GM19372 (cell line): ENCODE measurements around the gene MFAP3.
"Not testable (repeated sequence)": the region's sequence is repeated elsewhere in the genome, so short reads cannot be mapped to it uniquely, and the experiment has no call there.

Source experiments
- ATAC-seq: cut with Tn5 transposase; IDR thresholded peaks from one replicate; pipeline ENCODE4 v1.9.1; 2021; ENCODE audit warnings: mild to moderate bottlenecking, low read depth, moderate library complexity; ENCODE audit not compliant: unreplicated experiment

MFAP3 gene

DNA sequence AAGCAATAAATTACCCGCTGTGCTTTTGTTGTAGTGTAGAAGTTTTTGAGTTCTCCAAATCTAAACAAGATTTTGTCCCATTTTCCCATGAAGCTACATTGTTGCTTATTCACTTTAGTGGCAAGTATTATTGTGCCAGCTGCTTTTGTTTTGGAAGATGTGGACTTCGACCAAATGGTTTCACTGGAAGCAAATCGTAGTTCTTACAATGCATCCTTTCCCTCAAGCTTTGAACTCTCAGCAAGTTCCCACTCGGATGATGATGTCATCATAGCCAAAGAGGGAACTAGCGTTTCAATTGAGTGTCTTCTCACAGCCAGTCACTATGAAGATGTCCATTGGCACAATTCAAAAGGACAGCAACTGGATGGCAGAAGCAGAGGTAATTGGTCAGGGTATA, 10.9 kb downstream of the MFAP3 start:
- ATAC-seq: no peak

DNA sequence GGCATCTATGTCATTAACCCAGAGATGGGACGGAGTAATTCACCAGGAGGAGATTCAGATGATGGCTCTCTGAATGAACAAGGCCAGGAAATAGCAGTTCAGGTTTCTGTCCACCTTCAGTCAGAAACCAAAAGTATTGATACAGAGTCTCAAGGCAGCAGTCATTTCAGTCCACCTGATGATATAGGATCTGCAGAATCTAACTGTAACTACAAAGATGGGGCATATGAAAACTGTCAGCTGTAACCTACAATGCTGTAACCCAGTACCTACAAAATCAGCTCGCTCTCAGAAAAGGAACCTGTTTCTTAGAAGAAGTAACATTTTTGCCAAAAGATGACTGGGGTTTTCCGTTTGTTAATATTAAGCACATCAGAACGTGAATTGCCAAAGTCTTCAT, 14.7 kb downstream of the MFAP3 start:
- ATAC-seq: no peak

DNA sequence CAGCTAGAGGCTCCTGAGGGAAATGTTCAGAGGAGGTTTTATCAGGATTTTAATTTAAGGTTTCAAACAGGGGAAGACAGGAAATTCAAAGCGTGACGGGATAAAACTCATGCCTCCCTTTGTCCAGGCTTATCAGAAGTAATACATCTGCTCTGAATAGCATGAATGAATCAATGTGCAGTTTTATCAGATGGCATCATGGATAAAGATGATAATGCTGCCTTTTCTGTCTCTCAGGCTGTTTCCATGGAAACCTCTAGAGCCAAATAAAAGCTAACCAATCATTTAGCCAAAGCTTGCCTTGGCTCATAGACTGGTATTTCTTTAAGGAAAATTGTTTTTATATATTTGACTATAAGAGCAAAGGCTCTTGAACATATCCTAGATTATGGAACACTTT, 16.4 kb downstream of the MFAP3 start:
- ATAC-seq: no peak

DNA sequence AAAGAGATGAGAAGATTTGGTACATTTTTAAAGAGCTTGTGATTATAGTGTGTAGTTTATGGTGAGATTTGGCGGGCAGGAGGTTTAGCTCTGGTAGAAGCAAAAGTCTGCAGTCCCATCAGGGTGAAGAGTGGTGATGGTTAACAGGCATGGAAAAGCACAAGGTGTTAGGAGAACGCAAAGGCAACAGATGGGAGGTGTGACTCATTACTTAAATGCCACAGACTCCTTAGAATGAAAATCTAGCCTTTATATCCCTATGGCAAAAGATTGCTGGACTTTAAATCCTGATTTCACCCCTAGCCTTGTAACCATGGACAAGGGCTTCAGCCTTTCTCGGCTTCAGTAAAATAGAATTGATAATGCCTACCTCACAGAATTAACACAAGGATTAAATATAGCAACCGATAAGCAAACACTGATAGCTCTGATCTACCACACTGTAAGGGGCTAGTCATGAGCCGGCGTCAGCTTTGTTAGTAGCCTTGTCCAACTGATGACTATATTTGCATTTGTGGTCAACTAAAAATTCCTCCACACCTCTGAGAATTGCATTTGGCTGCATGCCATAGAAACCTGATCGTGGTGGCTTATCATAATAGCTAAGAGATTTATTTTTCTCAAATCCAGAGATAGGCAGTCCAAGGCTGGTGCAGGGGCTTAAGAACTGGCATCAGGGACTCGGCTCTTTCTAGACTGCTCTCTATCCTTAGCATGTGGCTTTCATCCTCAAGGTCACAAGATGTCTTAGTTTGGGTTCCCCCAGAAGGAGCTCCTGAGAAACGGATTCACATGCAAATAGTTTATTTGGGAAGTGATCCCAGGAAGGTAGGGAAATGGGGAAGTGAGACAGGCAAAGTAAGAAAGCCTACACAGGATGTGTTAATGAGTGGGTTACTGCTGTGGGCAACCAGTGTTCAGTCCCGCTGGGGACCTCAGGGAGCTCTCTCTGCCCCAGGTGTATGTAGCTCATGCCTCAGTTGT, 19.6 kb downstream of the MFAP3 start:
- peak; percentile 65 for ATAC-seq

DNA sequence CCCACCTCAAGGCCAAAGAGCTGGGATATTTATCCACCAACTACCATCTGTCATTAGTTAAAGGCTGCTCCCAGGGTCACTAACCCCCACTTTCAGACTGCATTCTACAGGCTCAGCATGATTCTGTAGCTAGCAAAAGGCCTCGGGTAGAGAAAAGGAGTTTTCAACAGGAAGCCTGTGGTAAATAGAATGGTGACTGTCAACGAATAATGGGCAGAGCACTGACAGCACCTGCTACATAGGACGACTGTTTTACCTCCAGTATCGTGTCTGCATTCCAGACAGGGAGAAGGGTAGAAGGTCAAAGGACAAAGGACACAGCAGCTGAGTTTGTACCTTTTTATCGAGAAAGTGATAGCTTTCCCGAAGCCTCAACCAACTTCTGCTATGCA, 20.3 kb downstream of the MFAP3 start:
- peak; percentile 57 for ATAC-seq

DNA sequence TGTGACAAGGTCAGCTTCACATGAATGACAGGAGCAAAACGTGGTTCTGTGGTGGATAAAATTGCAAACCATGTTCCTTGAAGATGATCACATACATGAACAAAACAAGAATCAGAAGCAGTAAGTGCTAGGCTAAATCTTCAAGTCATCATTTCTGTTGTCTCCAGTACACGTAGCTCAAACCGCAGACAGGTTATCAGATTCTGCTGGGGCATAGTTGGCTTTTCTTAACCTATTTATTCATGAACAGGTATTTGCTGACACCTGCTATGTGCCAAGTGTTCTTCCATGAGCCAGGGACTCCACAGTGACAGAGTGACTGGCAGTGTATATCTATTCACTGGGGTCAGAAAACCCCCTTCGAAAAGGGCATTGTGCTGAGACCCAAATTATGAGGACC, 20.8 kb downstream of the MFAP3 start:
- ATAC-seq: no peak

DNA sequence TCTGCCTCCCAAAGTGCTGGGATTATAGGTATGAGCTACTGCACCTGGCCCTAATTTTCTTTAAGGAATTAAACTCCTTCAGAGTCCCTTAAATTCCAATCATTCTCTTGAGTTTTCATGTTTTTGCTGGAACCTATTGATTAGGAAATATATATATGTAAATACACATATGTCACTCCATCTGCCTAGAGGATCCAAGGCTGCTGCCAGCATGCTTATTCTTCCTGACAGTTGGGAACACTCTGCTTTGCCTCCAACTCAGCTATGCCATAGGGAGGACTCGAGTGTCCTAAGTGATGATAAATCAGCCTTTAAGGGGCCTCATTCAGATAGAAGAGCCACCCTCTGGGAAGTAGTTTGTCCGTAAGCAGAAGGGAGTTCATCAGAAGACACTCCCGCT, 21.8 kb downstream of the MFAP3 start:
- no peak for ATAC-seq

DNA sequence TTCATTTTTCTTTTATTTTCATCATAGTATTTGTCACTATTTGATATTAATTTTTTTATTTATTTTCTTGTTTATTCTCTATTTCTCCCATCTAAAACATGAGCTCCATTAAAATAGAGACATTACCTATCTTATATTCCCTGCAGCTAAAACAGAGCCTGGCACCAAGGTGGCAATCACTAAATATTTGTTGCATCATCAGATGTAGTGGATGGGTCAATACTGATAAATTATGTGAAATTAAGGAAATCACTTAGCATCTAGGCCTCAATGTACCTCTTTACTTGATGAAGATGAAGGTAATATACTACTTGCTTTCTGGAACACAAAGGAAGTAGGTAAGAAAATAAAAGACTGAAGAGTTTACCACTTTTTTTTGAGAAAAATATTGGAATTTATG, 24.6 kb downstream of the MFAP3 start:
- no peak for ATAC-seq

DNA sequence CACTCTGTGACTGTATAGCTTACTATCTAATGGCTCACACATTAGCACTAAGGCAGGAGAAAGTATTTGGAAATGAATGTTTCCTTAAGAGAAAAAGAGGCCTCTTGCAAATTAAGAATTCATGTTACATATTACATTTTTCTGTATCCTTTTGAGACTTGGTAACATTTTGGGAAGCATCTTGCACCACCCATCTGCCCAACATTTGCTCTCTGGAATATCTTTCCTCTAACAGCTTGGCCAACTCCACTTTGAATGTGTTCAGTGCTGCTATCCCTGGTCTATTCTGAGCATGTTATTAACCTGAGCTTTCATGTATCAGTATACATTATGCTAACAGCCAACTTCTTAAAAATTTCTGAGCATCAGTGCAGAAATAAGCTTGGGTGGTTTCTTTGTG, 27.2 kb downstream of the MFAP3 start:
- no peak for ATAC-seq

DNA sequence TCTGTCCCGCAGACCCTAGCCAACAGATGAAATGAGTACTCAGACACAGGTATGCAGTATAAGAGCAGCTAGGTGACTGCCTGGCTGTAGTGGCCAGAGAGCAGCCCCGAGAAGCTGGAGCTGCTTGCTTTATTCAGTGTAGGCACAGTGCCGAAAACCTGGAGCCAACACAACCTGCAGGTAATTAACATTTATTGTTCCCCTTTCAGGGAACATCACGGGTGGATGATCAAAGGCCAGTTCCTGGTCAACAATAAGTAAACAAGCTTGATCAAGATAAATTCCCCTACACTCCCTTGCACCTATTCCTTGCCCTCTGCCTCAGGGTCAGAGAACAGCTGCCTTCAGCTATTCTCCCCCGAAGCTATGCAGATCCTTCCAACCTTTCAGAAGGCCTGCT, 31.1 kb downstream of the MFAP3 start:
- ATAC-seq: not testable (repeated sequence)

DNA sequence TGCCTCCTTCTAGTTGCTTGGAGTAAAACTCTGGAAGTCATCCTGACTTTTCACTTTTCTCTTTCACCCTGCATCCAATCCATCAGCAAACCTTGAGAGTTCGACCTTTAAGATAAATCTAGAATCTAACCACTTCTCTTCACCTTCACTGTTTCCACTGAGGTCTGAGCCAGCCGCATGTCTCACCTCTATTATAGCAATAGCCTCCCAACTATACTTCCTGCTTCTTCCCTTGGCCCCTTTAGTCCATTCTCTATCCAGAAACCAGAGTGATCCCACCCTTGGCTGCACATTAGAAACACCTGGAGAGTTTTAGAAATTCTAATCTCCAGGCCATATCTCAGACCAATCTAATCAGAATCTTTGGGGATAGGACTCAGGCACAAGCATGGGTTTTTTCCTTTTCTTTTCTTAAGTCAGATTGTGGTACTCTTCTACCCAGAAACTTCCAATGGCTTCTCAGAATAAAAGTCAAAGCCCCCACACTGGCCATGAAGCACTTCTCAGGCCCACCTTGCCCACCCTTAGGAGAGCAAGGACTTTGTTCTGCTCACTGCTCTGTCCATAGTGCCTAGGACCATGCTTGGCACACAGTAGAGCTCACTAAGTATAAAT, 33.1 kb downstream of the MFAP3 start:
- ATAC-seq: peak; percentile 23

DNA sequence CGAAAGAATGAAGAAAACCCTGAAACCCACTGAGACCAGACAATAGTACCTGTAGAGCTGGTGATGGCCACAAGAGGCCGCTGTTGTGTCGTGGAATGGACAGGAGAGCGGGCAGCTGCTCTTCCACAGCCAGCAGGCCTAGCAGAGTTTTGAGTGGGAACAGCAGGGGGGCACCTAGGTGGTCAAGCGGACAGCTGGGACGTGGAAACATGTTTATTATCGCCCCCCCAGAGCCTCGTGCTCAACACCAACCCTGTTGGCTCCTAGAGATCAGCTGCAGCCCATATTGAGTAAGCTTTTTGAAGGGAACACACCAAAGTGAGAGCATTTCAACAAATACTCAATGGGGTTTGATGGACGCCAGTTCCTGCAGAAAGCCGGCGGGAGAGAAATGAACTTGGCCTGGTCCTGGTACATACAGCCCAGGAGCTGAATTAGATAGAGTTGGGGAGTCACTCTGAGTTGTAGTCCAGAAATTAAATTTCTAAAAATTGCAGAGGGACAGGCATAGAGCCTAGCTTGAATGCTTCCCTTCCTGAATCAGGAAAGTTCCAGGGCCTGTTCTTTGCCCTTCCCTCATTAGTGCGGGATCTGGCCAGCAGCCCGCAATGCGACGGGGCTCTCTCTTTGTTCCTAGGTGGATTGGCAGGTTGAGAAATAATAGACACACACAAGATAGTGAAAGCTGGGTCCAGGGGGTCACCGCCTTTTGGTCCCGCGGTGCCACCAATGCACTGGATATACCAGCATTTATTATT, 33.8 kb downstream of the MFAP3 start:
- ATAC-seq: peak; percentile 98

DNA sequence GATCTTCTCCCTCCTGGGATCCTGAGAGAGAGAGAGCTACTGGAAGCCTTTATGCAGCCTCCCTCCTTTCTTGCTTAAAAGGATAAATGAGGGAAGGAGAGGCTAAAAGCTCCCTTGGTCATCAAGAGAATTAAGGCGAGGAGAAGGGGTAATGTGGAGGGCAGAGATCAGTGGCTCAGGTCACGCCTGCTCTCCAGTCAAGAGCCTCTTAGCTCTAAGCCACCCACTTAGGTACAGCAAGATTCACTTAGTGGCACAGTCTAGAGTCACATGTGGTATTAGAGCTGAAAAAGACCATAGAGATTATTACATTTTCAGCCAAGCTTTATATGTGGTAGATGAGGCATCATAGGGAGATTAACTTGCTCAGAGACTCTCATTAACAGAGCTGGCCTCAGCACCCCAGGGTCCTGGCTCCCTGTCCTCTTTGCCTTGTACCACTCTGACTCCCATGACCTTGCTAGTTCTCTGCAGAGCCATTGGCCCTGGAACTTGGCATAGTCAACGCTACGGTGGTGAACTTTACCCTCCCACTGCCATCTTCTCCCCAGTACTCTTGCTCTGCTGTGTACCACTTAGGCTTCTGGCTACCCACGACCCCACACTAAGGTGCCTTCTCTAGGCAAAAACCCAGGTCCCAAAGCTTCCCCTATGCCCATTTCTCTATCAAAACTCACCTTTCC, 37.6 kb downstream of the MFAP3 start:
- no peak for ATAC-seq

DNA sequence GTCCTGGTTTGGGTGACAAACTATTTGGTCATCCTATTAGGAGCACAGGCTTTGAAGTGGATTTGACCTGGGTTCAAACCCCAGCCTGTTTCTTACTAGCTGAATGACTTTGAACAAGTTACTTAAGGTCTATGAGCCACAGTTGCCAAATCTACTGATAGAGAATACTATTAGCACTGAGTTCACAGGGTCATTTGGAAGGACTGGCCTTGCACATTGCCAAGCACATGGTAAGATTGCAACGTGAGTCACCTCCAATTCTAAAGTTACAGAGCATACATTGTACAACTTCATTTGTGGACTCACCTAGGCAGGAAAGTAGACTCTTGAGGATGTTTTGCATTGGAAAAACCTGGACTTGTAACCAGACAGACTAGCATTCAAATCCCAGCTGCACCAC, 38.9 kb downstream of the MFAP3 start:
- ATAC-seq: no peak

DNA sequence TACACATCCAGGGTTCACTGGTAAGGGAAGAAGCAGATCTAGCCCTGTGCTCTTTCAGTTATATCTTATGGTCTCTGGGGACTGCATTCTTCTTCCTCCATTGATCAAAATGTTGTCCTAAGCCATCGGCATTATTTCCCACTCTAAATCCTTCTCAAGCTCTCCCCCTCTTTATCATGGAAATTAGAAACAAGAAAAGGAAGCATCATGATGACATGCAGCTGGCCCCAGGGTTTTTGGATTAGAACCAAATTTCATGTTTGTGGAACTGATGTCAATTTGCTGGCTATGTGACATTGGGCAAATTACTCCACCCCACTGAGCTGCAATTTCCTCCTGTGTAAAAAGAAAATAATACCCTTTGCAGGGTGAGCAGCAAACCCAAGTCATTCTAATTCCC, 39.5 kb downstream of the MFAP3 start:
- ATAC-seq: no peak

DNA sequence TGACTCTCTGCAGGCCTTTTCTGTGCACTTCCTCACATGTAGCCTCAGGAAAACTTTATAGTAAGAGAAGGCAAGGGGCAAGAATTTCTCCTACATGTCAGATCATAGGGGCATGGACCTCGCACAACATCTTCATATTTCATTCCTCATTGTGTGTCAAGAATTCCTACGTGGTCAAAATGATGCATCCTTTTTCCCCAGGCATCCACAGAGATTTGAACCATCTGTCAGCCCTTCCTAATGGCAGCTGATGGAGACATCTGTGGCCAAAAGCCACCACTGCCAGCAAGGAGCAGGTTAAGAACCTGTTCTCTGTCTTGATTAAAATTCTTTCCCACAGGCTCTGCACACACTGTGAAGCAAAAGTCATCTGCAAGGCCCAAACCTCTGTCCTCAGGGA, 42.5 kb downstream of the MFAP3 start:
- no peak for ATAC-seq

DNA sequence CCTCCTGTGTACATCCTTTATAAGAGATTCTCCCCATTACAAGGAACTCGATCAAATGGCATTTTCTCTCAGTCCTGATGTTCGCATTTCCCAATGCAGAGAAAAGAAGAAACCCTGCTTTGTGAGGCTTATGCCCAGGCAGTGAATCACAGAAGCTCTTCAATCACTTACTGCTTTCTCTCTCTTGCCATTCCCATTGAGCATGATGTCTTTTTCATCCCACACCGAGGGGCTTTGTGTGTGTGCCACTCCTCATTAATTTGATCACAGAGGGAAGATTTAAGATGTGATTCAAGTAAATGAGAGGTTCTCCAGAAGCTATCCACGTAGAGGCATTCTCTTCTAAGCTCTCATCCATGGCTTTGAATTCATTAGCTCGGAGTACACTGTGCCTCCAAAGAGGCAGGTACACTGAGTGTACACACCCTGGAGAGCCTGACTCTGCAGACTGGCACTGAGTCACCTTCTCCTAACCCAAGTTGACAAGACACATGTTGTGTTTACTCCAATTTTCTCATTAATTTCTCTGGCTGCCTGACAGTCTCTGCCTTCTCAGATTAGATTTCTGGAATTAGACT, 45.4 kb downstream of the MFAP3 start:
- ATAC-seq: no peak

DNA sequence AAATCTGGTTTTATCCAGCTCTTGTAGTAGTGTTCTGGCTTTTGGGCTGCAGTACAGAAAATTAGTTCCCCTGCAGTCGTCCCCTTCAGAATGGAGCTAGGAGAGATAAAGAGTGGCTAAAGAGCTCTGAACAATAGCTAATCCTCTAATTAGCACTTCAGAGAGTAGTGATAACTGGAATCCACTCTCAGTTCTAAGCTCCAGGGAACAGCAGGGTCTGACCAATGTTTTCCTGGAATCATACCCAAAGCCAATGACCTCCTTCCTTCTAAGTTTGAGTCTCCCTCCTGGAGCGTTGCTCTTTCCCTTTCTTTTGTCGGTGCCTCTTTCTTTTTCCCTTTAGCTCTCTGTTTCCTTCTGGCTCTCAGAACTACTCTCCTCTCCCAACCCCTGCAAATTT, 47.4 kb downstream of the MFAP3 start:
- ATAC-seq: no peak

DNA sequence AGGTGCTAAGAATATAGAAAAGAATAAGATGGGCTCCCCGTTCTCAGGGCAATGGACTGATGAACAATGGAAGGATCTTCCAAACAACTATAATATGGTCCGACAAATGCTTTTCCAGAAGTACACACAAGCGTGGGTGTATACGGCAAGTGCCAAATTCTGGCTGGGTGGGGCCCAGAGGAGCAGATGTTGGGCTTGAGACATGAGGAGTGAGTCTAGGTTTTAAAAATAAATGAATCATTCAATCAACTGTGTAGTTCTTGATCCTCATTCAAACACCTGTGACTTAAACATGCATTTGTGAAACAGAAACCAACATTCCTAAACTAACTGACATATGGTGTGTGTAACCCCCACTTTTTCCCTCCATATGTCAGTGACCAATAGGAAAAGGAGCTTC, 47.9 kb downstream of the MFAP3 start:
- no peak for ATAC-seq

DNA sequence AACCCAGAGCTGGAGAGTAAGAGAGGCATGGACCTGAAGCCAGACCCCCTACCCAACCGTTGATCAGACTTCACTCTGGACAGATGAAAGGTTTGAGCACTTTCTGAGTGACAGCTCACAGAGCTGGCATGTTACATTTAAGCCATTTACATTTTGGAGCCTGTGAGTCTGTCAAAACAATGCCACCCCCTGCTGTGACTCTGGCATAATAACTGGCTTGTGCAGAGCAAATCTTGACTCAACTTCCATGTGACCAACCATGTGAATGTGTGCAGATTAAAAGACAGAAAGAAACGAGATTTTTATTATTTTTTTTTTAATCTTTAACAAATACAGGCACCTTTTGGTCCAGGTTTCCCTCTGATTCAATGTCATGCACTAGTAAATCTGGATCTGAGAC, 48.5 kb downstream of the MFAP3 start:
- no peak for ATAC-seq
